GM19099 (cell line): Measurements from ENCODE around the gene HDAC4.

Experiments used
- POLR2A ChIP-seq: IDR thresholded peaks from 3 replicates; pipeline ENCODE4 v1.6.1; 2011; ENCODE audit warnings: low read depth; ENCODE audit not compliant: insufficient read length; ENCODE audit errors: extremely low read depth

HDAC4 gene

DNA sequence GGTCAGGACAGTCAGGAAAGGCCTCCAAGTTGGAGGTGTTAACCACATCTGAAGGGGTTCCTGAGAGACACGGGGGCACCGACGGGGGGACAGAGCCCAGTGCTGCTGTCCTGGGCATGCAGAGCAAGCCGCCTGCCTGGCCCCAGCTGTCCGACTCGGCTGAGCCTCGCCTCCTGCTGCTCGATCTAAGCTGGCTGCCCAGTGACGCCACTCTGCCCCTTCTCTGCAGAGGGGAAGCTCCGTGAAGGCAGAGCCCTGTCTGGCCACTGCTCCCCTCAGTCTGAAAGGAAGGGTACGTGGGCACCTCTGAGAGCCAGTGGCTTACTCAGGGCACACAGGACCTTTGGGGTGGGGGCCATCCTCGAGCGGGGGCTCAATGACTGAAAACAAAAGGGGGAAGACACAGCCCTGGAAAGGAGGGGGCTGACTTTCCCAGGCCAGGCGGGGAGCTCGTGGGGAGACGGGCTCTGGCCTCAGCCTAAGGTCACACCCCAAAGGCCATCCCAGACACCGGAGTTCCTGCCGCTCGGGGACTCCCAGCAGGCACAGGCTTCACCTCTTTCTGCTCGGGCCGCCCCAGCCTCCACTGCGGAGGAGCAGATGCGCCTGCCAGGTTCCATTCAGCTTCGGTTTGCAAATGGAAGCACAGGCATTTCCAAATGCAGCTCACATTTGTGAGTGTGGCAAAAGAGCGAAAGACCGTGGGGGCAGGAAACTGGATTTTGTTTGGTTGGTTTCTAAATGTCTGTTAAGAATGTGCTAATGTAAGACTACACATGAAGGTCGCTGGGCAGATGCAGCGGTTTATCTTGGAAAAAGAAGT, 136.9 kb downstream of the HDAC4 start:
- TF ChIP-seq POLR2A = no peak

DNA sequence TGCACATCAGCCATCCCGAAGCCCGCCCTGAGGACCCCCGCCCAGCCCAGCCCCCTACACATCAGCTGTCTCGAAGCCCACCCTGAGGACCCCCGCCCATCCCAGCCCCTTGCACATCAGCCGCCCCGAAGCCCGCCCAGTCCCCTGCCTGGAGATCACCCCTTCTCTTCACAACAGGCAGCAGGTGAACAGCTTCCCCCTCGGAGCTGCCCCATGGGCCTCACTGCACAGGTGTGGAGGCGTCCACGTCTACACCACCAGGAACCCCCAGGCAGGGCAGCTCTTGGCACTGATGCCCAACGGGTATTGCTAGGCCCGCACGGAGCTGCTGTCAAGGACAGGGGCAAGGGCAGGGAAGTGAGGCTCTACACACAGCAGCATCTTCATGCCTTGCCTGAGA, 137.6 kb downstream of the HDAC4 start:
- no peak for TF ChIP-seq POLR2A

DNA sequence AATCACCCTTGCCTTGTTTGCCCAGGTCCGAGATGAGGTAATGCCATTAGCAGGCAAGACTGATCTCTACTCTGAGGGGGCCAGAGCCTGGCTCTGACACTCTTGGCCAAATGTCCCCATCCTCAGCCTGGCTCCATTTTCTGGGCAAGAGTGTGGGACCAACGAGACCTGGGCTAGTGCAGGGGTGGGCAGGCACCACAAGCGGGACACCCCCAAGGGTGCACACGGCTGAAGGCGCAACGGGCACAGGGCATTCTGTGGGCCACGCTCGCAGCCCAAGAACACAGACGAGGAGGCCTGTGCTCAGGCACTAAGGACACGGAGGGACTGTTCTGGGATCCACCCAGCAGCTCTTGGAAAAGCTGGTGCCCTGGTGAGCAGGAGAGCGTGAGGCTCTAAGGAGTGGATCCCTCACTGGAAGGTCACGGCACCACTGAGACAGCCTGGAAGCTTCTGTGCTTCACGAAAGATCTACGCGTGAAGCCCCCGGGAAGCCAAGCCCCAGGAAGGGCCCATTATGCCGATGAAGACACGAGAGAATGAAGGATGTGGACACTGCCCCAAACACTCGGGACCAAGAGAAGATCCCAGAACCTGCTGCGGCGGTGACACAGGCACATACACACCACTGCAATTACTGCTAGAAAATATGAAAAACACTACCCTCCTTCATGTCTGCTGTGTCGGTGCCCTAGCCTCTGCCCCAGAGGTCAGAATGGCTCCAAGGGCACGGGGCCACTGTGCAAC, 138.2 kb downstream of the HDAC4 start:
- TF ChIP-seq POLR2A = no peak

GRCh38 chr2:239261796-239262483, 138.9 kb downstream of the HDAC4 start:
- TF ChIP-seq POLR2A = no peak

GRCh38 chr2:239261356-239261755, 139.5 kb downstream of the HDAC4 start:
- TF ChIP-seq POLR2A = no peak

- TF ChIP-seq POLR2A = no peak
Observed at GRCh38 chr2:239260546-239261327, 140.1 kb downstream of the HDAC4 start.

GRCh38 chr2:239259603-239260298, 141.1 kb downstream of the HDAC4 start:
- no peak for TF ChIP-seq POLR2A

GRCh38 chr2:239259173-239259572, 141.6 kb downstream of the HDAC4 start:
- TF ChIP-seq POLR2A = no peak

GRCh38 chr2:239258248-239258647, 142.6 kb downstream of the HDAC4 start:
- no peak for TF ChIP-seq POLR2A

DNA sequence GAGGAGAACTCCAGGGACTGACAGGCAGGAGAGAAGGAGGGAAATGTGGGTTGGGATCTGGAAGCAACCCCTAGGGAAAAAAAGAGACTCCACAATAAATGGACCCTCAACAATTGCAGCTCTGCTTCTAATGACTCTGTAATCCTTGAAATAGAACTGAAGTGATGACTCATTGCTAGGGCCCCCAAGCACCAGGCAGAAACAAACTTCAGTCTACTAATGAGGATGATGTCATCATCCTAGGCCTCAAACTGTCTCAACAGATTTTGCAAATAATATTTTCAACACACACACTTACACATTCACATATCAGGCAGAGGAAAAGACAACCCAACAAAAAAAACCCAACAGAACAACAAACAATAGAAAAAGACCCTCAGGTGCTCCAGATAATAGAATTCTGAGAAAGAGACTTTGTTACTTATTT, 143.3 kb downstream of the HDAC4 start:
- TF ChIP-seq POLR2A = no peak

DNA sequence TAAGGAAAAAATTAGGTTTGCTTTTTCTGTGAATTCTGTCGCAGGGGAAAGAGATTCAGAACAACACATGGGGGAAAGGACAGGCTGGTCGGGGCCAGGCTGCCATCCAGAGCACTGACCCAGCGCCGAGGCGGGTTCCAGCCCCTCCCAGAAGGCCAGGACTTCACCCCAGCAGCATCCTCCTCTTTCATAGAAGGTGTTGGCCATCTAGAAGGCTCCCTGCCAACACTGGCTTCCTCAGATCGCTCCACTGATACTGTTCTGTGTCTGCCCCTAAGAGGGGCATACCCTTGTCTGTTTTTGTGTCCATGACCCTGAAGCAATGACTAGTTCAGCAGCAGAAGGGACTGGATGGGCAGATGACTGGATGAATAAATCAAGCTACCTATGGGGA, 144.5 kb downstream of the HDAC4 start:
- TF ChIP-seq POLR2A = no peak

- TF ChIP-seq POLR2A = no peak
Observed at GRCh38 chr2:239255628-239256349, 145.0 kb downstream of the HDAC4 start.

DNA sequence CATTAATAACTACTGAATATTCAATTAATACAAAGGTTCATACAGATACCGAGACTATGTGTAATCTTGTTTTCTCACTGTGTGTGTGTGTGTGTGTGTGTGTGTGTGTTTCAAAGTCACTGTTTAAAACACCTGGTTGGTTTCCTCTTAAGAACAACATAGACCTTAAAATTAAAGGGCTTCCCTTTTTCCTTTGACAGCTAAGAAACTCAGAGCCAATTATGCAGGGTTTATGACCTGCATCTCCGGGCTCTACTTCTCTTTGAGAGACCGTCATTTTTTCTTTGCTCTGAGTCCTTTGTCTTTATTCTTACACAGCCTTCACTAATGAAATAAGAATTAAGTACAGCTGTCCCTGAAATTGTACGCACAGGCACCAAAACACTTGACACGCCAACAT, 145.6 kb downstream of the HDAC4 start:
- TF ChIP-seq POLR2A = no peak
